ENCODE data around the gene SEMA4D.

SEMA4D gene

DNA sequence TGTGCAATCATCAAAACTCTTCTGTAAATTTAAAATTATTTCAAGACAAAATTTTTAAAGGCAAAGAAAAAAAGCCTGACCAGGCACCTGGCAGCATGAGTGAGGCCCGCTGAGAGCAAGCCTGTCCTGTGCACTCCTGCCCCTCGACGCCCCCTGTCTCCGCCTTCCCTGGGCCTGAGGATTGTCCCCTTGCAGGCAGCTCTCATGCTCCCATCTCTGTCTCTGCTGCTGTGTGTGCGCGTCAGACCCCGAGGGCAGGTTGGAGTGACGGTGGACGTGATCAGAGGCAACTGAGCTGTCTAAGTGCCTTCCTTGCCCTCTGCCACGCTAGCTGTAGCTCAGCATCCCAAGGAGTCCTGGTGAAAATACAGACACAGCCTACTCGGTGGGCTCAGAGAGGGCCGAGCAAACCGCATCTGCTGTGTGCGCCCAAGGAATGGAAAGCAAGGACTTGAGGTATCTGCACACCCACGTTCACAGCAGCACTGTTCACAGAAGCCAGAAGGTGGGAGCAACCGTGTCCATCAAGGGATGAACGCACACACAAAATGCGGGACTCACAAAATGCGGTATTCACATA lies 114.1 kb downstream of the SEMA4D start:
- H3K4me3 ChIP-seq (ENCODE audit: control insufficient read depth, low read depth, low read length) = no peak overlapping the region
- DNase-seq (ENCODE audit: low read depth) = no peak
- TF ChIP-seq, protein P1, sequence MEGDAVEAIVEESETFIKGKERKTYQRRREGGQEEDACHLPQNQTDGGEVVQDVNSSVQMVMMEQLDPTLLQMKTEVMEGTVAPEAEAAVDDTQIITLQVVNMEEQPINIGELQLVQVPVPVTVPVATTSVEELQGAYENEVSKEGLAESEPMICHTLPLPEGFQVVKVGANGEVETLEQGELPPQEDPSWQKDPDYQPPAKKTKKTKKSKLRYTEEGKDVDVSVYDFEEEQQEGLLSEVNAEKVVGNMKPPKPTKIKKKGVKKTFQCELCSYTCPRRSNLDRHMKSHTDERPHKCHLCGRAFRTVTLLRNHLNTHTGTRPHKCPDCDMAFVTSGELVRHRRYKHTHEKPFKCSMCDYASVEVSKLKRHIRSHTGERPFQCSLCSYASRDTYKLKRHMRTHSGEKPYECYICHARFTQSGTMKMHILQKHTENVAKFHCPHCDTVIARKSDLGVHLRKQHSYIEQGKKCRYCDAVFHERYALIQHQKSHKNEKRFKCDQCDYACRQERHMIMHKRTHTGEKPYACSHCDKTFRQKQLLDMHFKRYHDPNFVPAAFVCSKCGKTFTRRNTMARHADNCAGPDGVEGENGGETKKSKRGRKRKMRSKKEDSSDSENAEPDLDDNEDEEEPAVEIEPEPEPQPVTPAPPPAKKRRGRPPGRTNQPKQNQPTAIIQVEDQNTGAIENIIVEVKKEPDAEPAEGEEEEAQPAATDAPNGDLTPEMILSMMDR (IDR thresholded peaks at IDR 0.05; ENCODE audit: control insufficient read depth, insufficient read depth, low read depth, low read length, missing control alignments) = no peak

DNA sequence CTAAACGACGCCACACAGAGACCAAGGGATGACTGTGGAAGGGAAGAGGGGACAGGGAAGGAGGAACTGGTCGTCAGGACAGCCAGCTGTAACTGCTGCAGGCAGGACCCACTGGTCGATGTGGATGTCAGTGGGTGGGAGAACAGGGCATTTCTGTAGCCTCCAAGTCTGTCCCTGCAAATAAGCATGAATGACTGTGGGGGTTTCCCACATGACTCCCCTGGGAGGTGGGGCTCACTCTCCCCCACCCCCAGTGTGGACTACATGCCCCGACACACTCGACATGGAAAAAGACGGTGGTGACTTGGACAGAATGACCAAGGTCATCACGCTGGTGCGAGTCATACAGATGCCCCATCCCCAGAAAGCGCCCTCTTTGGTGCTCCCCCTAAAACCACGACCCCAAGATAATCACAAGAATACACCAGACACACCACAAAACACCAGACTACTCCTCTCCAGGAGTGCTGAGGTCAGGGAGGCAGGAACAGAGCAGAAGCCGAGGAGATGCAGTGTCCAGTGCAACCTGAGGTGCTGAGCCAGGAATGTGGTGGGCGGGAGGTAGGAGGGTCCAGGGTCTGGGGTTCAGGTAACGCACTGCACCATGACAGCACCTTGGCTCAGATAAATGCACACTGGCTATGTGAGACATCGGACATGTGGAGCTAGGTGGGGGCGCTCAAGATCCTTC lies 114.7 kb downstream of the SEMA4D start:
- TF ChIP-seq, protein P1 (IDR thresholded peaks at IDR 0.05; ENCODE audit: control insufficient read depth, insufficient read depth, low read depth, low read length, missing control alignments) = no peak
- H3K4me3 ChIP-seq (ENCODE audit: control insufficient read depth, low read depth, low read length) = no peak overlapping the region
- DNase-seq (ENCODE audit: low read depth) = no peak

DNA sequence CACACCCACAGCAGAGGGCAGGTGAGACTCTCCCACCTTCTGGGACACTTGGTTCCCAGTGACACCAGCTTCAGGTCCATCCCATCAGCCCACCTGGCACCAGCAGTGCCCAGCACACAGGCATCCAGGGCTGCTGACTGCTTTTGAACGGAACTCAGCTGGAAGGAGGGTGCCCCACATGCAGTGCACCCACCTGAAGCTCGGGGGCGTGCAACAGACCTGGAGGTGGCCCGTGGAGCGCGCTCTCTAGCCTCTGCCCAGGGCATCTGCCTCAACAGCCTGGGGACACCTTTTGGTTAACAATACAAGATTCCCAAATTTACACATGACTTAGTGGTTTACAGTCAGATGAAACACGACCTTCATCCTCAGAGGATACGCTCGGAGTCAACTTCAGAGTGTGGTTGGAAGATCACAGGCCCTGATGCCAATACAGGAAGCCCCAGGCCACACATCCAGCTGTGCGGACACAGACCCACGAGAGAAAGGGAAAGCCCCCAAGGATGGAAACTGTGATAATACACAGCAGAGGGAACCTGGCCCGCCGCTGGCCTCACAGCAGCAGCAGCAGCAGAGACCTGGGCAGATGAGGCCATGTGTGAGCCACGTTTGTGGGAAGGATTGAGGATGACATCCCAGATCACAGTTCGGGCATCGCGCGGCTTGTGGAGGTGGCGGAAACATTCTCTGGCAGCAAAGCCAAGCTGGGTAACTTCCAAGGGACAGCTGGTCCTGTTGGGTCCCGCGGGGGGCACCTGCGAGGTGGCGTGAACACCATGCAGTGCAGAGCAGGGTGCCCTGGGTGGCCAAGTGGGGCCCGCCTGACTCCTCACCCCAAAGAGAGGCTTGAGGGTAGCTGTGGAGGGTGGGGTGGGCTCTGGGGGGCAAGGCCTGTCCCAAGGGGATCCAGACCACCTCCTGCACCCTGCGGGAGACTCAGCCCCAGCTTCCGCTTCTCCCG lies 115.6 kb downstream of the SEMA4D start:
- no peak overlapping the region for H3K4me3 ChIP-seq (ENCODE audit: control insufficient read depth, low read depth, low read length)
- TF ChIP-seq, protein P1 (IDR thresholded peaks at IDR 0.05; ENCODE audit: control insufficient read depth, insufficient read depth, low read depth, low read length, missing control alignments) = no peak
- no peak for DNase-seq (ENCODE audit: low read depth)

DNA sequence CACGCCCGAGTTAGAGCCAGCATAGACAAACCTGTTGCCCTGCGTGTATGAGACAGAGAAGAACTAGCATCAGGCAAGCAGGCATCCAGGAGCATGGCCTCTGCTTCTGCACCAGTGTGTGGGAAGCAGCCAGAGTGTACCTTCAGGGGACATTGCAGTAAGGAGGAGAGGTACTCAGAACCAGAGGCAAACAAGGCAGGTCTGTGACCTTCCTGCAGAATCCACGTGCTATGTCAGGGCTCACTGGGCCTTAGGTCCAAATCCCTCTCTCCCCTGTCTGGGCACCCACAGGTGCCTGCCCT lies 116.7 kb downstream of the SEMA4D start:
- no peak overlapping the region for H3K4me3 ChIP-seq (ENCODE audit: control insufficient read depth, low read depth, low read length)
- TF ChIP-seq, protein P1 (IDR thresholded peaks at IDR 0.05; ENCODE audit: control insufficient read depth, insufficient read depth, low read depth, low read length, missing control alignments) = no peak
- no peak for DNase-seq (ENCODE audit: low read depth)

DNA sequence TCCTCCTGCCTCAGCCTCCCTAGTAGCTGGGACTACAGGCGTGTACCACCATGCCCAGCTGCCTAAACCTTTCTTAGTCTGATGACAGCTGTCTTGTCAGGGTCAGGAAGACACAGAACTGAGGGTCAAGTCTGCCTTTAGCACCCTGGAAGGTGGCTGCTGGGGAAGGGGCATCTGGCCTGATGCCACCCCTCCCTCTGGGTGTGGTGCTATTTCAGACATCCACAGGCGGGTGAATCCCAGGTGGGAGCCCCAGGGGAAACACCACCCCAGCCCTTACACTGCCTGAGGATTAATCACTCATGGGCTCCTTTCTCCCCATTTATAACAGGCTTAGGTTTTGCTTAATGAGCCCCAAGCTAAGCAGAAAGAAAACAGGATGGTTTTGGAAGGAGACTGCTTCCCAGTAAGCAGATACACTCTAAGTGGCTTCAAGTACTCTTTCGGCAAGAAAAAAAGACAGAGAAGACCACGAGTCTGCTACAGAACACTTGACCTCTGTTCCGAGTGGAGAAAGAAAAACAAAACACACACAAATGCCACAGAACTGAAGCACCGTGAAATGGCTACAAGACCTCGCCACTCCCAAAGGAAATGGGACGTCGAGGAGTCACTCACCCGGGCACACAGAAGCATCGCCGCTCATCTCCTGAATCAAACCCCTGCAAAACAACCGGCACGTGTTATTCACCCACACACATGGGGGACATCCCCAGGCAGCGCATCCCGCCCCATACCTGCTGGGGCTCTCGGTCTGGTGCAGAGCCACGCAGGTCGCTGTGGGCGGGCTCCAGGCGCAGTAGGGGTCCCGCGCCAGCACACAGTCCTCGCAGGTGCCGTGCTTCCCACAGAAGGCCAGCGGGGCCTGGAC lies 117.2 kb downstream of the SEMA4D start:
- TF ChIP-seq, protein P1 (IDR thresholded peaks at IDR 0.05; ENCODE audit: control insufficient read depth, insufficient read depth, low read depth, low read length, missing control alignments) = no peak
- no peak overlapping the region for H3K4me3 ChIP-seq (ENCODE audit: control insufficient read depth, low read depth, low read length)
- DNase-seq (ENCODE audit: low read depth) = no peak

All from AG09309 (cell line).